DND-41 (cell line): Measurements from ENCODE around the gene NDE1.

Source experiments
- ATAC-seq: fragments of 200-7000 bp; cut with Tn5 transposase; 3 replicates; pipeline ENCODE4 v1.9.1; 2021; ENCODE audit warnings: low read depth; ENCODE audit not compliant: insufficient read depth
- DNase-seq: peaks from one replicate; pipeline ENCODE4 v3.0.0-alpha.2; 2020
- H2AFZ ChIP-seq: 2 replicates; pipeline ENCODE4 v1.6.0; 2012; ENCODE audit warnings: low read depth, low read length
- H3K27ac ChIP-seq: 2 replicates; pipeline ENCODE4 v1.5.1; 2012; ENCODE audit warnings: low read length, inconsistent platforms
- H3K27me3 ChIP-seq: fragments of 200-600 bp; sonication (generic); 2 replicates; pipeline ENCODE4 v1.6.0; 2012; ENCODE audit warnings: low read length, mild to moderate bottlenecking, inconsistent platforms; ENCODE audit not compliant: insufficient read depth, poor library complexity
- H3K36me3 ChIP-seq: 2 replicates; pipeline ENCODE4 v1.5.1; 2012; ENCODE audit warnings: low read length, inconsistent platforms; ENCODE audit not compliant: insufficient read depth
- H3K4me1 ChIP-seq: 2 replicates; pipeline ENCODE4 v1.5.1; 2012; ENCODE audit warnings: mild to moderate bottlenecking, low read length; ENCODE audit not compliant: insufficient read depth
- H3K4me2 ChIP-seq: 2 replicates; pipeline ENCODE4 v1.6.0; 2012; ENCODE audit warnings: mild to moderate bottlenecking, moderate library complexity, low read length, inconsistent platforms; ENCODE audit not compliant: insufficient read depth
- H3K4me3 ChIP-seq, 2 experiments: fragments of 200-600 bp in 1 of 2; shearing (Covaris generic) in 1 of 2; 2 replicates each; pipeline ENCODE4 v1.5.1; 2012 to 2016; ENCODE audit warnings: inconsistent platforms in 2 of 2, low read length in 2 of 2, mild to moderate bottlenecking in 2 of 2, low read depth in 1 of 2, moderate library complexity in 1 of 2
- H3K79me2 ChIP-seq: 2 replicates; pipeline ENCODE4 v1.6.0; 2012; ENCODE audit warnings: low read length, inconsistent platforms; ENCODE audit not compliant: insufficient read depth
- H3K9ac ChIP-seq: 2 replicates; pipeline ENCODE4 v1.6.0; 2012; ENCODE audit warnings: low read depth, mild to moderate bottlenecking, inconsistent platforms, low read length, moderate library complexity
- H3K9me3 ChIP-seq: 2 replicates; pipeline ENCODE4 v1.5.1; 2012; ENCODE audit warnings: low read length, moderate library complexity, mild to moderate bottlenecking, inconsistent platforms; ENCODE audit not compliant: insufficient read depth, severe bottlenecking
- H4K20me1 ChIP-seq: 2 replicates; pipeline ENCODE4 v1.6.0; 2012; ENCODE audit warnings: low read length; ENCODE audit not compliant: insufficient read depth
- CTCF ChIP-seq: IDR thresholded peaks from 2 replicates; pipeline ENCODE4 v1.5.1; 2012; ENCODE audit warnings: borderline replicate concordance, low read length, moderate library complexity, mild to moderate bottlenecking; ENCODE audit not compliant: poor library complexity, severe bottlenecking; ENCODE audit errors: extremely low read depth
- EZH2 ChIP-seq: IDR thresholded peaks from 3 replicates; pipeline ENCODE4 v1.6.1; 2012; ENCODE audit warnings: borderline replicate concordance, low read depth, mild to moderate bottlenecking, moderate library complexity, low read length, inconsistent platforms; ENCODE audit not compliant: severe bottlenecking

Gene NDE1

GRCh38 chr16:15769239-15769638 is 119.2 kb downstream of the NDE1 start:
- Histone ChIP-seq H3K9ac (no peak overlapping the region), H3K4me3 (no peak overlapping the region), H3K27me3 (no peaks in the 10 kb centered on the region), H3K4me2 (no peak overlapping the region), H4K20me1 (no peaks in the 10 kb centered on the region), H2AFZ (no peak overlapping the region), H3K79me2 (no peaks in the 10 kb centered on the region), H3K4me1 (no peaks in the 10 kb centered on the region), H3K36me3 (no peaks in the 10 kb centered on the region), H3K27ac (no peak overlapping the region), H3K9me3 (peaks cover 2% of the 10 kb centered on the region)
- DNase-seq, result no peak
- no peak for ATAC-seq
- no peak for TF ChIP-seq EZH2
- TF ChIP-seq CTCF, result no peak

- peaks cover 2% of the 10 kb centered on the region for H3K9me3 ChIP-seq
- TF ChIP-seq EZH2, result no peak
- TF ChIP-seq CTCF, result no peak
- H3K9ac ChIP-seq, result no peak overlapping the region
- no peak overlapping the region for H3K4me3 ChIP-seq
- ATAC-seq (no peak), DNase-seq (no peak)
- no peak overlapping the region for H3K4me2 ChIP-seq
- H2AFZ ChIP-seq, result no peak overlapping the region
- H4K20me1 ChIP-seq, result no peaks in the 10 kb centered on the region
- H3K79me2 ChIP-seq, result no peaks in the 10 kb centered on the region
- no peaks in the 10 kb centered on the region for H3K4me1 ChIP-seq
- H3K27me3 ChIP-seq, result no peaks in the 10 kb centered on the region
- H3K36me3 ChIP-seq, result no peaks in the 10 kb centered on the region
- no peak overlapping the region for H3K27ac ChIP-seq
Observed at GRCh38 chr16:15770107-15770506, 120.1 kb downstream of the NDE1 start.

GRCh38 chr16:15770512-15770911 is 120.5 kb downstream of the NDE1 start:
- no peak for DNase-seq
- TF ChIP-seq EZH2 (no peak), CTCF (no peak)

GRCh38 chr16:15771694-15772093 is 121.6 kb downstream of the NDE1 start:
- TF ChIP-seq EZH2 (no peak), CTCF (no peak)
- H3K9me3 ChIP-seq, result peaks cover 2% of the 10 kb centered on the region
- no peaks in the 10 kb centered on the region for H3K27me3 ChIP-seq
- no peaks in the 10 kb centered on the region for H4K20me1 ChIP-seq
- no peaks in the 10 kb centered on the region for H3K4me1 ChIP-seq
- H2AFZ ChIP-seq, result no peak overlapping the region
- H3K36me3 ChIP-seq, result no peaks in the 10 kb centered on the region
- no peak overlapping the region for H3K27ac ChIP-seq
- no peak overlapping the region for H3K9ac ChIP-seq
- no peak for ATAC-seq
- no peaks in the 10 kb centered on the region for H3K79me2 ChIP-seq
- no peak for DNase-seq
- no peak overlapping the region for H3K4me2 ChIP-seq
- no peak overlapping the region for H3K4me3 ChIP-seq

More at GRCh38 chr16:15770512-15770911, 120.5 kb downstream of the NDE1 start:
- no peaks in the 10 kb centered on the region for H3K4me1 ChIP-seq
- H3K79me2 ChIP-seq, result no peaks in the 10 kb centered on the region
- H3K9ac ChIP-seq, result no peak overlapping the region
- no peak for ATAC-seq
- H3K9me3 ChIP-seq, result peaks cover 2% of the 10 kb centered on the region
- no peak overlapping the region for H3K27ac ChIP-seq
- no peak overlapping the region for H3K4me3 ChIP-seq
- H4K20me1 ChIP-seq, result no peaks in the 10 kb centered on the region
- H3K36me3 ChIP-seq, result no peaks in the 10 kb centered on the region
- no peaks in the 10 kb centered on the region for H3K27me3 ChIP-seq
- no peak overlapping the region for H3K4me2 ChIP-seq
- H2AFZ ChIP-seq, result no peak overlapping the region
